Fibroblast of skin of scalp (primary cell): ENCODE measurements around the gene NT5DC3. TPM values are rescaled to one million over a fixed set of nuclear protein-coding genes. Genes with fewer than 3 reads are reported as not detected.

ENCODE experiments used
- DNase-seq: peaks from one replicate; pipeline ENCODE4 v3.0.0-alpha.2; 2013
- polyA plus RNA-seq, 2 experiments: library from polyadenylated mRNA; unstranded; fragments of 120-200 nt; gene quantifications; one replicate each; pipeline ENCODE4 v1.2.1, GENCODE V29; 2013; ENCODE audit not compliant: insufficient read length in 2 of 2

NT5DC3 gene
- polyA plus RNA-seq (2013, experiment 1 of 2; ENCODE audit: insufficient read length), result 5.1 TPM
- polyA plus RNA-seq (2013, experiment 2 of 2; ENCODE audit: insufficient read length), result 4.5 TPM

- DNase-seq, result peak; percentile 87
Observed at GRCh38 chr12:103840876-103841689, at the start of gene NT5DC3. Gene NT5DC3 (minus strand): TSS chr12:103841234. CDS start chr12:103841156, 78 bp downstream.

GRCh38 chr12:103887738-103888137, 46.7 kb upstream of the NT5DC3 start:
- no peak for DNase-seq

DNA sequence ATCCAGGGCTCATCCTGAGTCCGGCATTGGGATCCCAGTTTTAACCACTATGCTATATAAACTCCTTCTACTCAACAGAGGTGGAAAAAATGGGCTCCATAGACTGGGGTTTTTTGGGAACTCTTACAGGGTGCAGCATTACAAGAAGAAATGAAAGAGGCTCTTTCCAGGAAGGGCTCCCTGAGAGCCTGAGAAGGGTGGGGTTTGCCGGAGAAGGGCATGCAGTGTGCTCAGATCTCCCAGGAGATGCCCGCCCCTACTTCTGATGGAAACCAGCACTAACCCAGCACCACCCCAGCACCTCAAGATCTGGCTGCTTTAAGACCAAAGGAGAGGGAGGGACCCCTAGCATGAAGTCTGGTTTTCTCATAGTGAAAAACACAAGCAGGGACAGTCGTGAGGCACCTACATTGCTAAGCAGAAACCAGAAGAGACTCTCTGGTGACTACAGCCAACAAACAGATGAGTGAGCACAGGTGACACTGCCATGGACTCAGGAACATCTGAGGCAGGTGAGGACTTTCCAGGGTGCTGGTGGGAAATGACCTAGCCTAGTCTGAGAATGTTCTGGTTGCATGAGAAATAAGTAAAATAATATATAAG, 45.3 kb upstream of the NT5DC3 start:
- no peak for DNase-seq

GRCh38 chr12:103884316-103884715, 43.3 kb upstream of the NT5DC3 start:
- peak; percentile 58 for DNase-seq

- no peak for DNase-seq
Observed at GRCh38 chr12:103883908-103884307, 42.9 kb upstream of the NT5DC3 start.

DNA sequence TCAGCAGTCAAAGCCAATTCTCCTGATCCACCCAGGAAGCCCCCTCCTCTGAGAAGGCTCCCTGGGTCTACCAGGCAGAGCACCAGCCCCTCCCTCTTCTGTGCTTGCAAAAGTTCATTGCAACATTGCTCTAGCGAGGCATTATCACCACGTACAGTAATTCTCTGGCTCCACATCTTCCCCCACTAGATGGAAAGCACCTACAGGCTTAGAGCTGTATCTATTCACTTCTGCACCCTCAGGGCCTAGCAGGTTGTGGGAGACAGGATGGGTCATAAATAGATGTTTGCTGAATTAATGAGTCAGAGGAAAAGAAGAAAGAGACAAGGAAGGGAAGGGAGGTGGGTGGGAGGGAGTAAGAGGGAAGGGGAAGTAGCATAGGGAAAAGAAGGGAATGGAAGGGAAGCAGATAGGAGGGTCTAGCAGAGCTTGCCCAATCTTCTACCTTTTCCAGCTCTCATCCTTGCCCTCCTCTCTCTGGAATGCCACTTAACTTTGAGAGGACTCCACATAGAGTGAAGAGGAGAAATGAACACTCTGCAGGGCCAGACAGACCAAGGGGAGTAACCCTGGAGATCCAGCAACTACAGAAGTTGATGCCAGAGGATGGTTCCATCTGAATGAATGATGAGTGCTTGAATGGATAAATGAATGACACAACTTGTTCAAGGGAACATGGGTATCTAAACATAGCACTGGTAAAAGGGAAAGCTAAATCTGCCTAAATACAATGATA, 42.0 kb upstream of the NT5DC3 start:
- no peak for DNase-seq

DNA sequence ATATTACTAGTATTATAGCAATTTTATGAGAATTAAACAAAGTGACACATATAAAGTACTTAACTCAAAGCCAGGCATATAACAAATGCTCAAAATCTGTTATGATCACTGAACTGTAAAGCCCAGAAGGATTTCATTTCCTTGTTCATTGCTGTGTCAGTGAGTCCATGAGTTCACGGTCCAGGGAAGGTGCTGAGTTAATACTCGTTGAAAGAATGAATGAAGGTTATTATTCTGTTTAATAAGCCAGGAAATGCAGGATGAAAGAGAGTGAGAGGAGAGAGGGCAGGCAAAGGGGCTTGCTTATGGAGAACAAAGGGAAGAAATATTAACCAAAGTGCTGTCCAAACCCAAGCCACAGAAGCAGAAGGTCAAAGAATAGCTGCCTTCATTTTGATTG, 40.2 kb upstream of the NT5DC3 start:
- DNase-seq, result no peak

DNA sequence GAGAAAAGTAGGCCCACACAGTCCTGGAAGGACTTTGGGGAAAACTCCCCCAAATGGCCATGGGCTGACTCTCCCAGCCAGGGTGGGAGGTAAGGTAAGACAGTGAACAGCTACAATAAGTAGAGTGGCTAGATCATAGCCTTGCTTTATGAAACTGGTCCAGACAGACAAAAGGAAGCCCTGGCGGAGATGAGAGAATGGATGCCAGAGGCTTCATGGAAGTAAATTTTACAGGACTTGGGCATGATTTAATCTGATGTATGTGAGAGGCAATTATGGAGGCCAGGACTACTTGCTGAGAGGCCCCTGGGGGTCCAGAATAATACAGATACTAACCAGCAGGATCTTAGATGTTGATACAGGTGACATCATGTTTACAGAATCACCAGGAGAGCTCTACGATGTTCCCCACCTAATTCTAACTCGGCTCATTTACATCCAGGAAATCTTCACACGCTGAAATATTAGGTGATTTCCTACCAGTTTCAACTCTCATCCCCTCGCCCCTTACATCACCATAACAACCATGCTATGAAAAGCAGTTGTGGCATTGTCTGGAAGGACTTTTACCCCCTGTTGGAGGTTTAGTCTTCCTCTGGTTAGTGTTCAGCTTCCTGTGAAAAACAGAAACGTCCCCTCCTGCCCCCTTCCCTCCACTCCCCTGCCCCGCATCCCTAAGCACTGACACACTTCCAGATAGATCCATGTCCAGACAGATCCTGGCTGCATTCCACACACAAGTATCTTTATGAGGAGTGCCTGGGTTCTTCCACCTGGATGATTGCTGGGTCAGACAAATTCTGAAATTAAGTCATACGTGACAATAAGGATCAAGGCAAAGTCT, 39.5 kb upstream of the NT5DC3 start:
- DNase-seq, result no peak

DNA sequence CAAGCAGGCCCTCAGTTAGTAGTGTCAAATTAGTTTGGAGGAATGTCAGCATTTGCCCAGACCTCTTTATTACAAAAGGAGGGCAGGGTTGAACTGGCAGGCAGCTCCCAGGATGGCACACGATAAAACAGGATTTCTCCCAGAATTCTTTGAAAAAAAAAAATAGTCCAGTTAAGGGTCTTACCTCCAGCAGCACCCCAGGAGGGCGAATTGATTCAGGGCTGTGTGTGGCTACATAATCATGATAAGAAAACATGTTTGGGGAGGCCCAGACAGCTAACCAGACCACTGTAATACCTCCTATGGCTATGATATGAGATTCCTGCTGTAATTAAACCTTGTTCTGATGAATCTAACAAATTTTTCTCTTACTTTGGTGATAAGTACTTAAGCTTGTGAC, 38.8 kb upstream of the NT5DC3 start:
- no peak for DNase-seq

DNA sequence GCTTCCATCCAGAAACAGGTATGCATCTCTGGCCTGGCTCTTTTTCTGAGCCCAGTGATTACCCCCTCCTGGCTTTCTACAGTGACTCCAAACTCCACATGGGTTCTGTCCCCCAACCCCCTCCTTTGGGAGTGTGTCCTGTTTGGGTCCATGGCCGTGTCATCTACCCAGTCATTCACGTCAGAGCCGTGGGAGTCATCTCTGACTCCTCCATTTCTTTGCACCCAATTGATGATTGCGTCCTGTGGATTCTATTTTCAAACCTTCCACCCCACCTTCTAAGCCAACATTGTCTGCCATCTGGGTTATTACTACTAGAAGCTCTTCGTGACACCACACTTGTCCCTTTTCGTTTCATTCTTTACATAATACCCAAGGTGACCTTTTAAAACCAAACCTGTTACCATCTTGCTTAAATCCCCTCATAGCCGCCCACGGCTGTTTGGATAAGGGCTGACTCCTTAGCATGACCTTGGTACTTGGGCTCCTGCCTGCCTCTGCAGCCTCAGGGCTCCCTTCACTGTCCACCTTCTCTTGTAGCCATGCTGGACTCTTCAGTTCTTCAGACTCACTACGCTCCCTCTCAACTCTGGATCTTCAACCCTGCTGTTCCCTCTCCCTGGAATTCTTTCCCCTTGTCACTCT, 38.1 kb upstream of the NT5DC3 start:
- no peak for DNase-seq

GRCh38 chr12:103877934-103878510, 37.0 kb upstream of the NT5DC3 start:
- DNase-seq, result peak; percentile 70

GRCh38 chr12:103877288-103877687, 36.3 kb upstream of the NT5DC3 start:
- no peak for DNase-seq

- no peak for DNase-seq
Observed at GRCh38 chr12:103875666-103876065, 34.6 kb upstream of the NT5DC3 start.

- DNase-seq, result peak; percentile 63
Observed at GRCh38 chr12:103868215-103868614, 27.2 kb upstream of the NT5DC3 start.

DNA sequence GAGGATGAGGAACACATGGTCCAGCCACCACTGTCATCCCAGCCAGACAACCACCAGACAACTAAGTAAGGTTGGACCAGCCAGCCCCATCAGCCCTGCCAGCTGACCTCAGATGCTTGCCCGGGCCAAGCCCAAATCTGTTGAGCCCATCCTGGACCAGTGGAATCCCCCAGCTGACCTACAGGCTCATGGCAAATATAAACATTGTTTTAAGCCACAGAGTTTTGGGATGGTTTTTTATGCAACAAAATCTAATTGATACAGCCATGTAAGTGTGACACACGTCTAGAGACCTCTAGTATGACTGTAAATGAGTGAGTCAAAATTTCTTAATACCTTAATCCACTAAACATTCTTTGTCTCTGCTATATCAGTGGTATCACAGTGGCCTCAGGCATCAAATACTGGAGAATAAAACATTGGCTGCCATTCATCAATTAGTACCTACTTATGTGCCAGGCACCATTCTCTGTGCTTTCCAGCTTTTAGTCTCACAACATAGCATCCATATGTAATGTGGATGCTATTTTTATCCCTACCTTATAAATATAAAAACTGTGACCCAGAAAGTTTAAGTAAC, 24.2 kb upstream of the NT5DC3 start:
- no peak for DNase-seq

DNA sequence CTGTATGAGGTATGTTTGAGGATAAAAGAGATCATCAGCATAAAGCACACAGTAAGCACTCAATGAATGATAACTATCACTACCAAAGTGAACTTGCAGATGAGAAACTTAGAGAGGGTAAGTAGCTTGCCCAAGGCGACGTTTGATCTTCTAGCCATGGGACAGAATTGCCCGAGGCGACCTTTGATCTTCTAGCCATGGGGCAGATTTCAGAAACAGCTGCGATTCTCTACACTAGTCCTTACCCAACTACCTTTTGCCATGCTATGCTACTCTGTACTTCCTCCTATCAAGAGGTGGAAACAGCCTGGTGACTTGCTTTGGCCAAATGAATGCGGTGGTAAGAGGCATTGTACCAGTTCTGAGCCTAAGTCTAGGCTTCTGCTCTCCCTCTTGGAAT, 23.7 kb upstream of the NT5DC3 start:
- DNase-seq, result no peak

DNA sequence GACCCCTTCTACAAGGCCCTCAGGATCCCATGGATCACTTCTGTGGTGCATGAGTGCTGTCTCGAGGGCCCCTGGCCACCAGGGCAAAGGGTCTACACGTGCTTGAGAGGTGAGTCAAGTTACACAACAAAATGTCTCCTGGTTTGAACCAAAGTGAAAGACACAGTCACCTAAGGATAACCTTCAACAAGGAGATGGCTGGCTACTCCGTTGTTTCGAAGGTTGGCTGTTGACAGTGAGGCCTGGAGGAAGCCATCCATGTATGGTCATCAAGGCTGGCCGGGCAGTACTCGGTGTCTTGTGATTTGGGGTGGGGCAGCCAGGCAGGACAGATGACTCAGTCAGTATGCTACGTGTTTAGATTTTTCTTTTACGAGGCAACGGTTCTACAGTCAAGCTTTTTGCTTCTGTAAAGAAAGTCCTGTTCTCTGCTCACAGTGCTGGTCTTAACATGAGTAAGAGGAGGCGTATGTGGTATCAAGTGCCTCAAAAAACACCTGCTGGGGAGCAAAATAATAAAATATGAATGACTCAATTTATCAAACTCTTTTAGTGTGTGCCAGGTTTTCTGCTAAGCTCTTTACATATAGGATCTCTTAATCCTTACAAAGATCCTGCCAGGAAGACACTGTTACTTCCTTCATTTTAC, 18.0 kb upstream of the NT5DC3 start:
- peak; percentile 85 for DNase-seq

DNA sequence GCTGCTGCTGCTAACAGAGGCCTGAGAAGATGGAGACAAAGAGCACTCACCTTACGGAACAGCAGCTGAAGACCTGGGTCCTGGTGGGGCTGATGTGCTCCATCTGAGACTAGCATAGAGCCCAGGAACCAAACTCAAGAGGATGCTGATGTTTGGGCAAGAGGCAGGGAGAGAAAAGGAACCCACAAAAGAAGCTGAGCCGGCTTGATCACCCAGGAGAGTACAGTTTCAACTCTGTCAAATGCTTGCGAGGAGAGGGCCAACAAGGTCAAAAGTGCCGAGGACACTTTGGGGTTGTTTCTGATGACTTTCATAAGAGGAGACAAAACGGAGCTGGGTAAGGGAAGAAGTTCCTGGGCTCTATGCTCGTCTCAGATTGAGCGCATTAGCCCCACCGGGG, 17.3 kb upstream of the NT5DC3 start:
- DNase-seq, result no peak

DNA sequence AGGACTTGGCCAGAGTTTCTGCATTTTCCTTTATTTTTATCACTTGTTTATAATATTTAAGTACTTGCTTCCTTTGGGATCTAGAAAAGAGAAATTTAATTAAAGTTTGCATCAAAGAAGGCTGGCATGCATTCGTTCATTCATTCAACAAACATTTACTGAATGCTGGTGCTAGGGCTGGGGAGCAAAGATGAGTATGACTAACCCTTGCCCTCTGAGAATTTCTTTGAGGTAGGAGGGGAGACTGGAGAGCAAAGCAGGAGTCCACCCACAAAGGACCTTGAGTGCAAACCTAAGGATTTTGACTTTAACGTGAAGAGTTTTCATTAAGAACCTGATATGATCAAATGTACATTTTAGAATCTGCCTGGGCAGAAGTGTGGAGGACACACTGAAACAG, 16.1 kb upstream of the NT5DC3 start:
- DNase-seq, result no peak

- DNase-seq, result no peak
Observed at GRCh38 chr12:103855896-103856657, 15.0 kb upstream of the NT5DC3 start.
